Measurements from ENCODE around the gene ALDOB.
A peak's percentile ranks its signal among the peaks of the same experiment; 100 is the strongest.

The ALDOB gene

GRCh38 chr9:101460965-101461364, 25.4 kb upstream of the ALDOB start:
- Histone ChIP-seq H3K9ac (no peak overlapping the region), H3K27ac (no peak overlapping the region), H3K9me3 (ENCODE audit: control insufficient read depth, low read length) (no peaks in the 10 kb centered on the region), H2AFZ (no peak overlapping the region), H3K4me1 (no peaks in the 10 kb centered on the region), H3K36me3 (ENCODE audit: control insufficient read depth, insufficient read depth, low read length) (no peaks in the 10 kb centered on the region), H3K27me3 (ENCODE audit: control insufficient read depth, insufficient read depth, low read length) (no peaks in the 10 kb centered on the region), H3K4me3 (ENCODE audit: low read depth, low read length) (no peak overlapping the region), H3K79me2 (no peaks in the 10 kb centered on the region), H3K4me2 (ENCODE audit: low read length) (no peak overlapping the region)
- no peak for TF ChIP-seq CTCF (IDR thresholded peaks at IDR 0.05)

GRCh38 chr9:101458963-101459631, 23.5 kb upstream of the ALDOB start:
- TF ChIP-seq CTCF (IDR thresholded peaks at IDR 0.05): peak; percentile 68
- Histone ChIP-seq H3K4me1 (no peaks in the 10 kb centered on the region), H3K9ac (no peak overlapping the region), H3K4me3 (ENCODE audit: low read depth, low read length) (no peak overlapping the region), H3K27me3 (ENCODE audit: control insufficient read depth, insufficient read depth, low read length) (no peaks in the 10 kb centered on the region), H2AFZ (no peak overlapping the region), H3K27ac (no peak overlapping the region), H3K36me3 (ENCODE audit: control insufficient read depth, insufficient read depth, low read length) (no peaks in the 10 kb centered on the region), H3K79me2 (no peaks in the 10 kb centered on the region), H3K9me3 (ENCODE audit: control insufficient read depth, low read length) (no peaks in the 10 kb centered on the region), H3K4me2 (ENCODE audit: low read length) (no peak overlapping the region)

DNA sequence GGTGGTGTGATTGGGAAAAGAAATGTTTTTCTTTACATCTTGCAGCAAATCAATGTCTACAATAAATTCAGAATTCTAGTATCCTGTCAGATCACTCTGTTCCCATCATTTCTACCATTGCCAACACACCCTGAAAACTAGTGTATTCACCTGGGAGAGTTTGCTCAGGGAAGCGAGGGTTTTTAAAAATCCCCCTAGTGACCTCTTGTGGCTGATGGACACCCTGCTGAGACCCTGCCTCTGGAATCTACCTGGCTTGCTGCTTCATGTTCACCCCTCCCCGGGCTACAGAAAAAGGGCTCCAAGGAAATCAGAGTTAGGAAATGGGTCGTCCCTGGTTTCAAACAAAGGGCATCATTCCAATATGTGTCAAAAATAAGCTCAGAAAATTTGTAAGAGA, 21.4 kb upstream of the ALDOB start:
- Histone ChIP-seq H3K9me3 (ENCODE audit: control insufficient read depth, low read length) (no peaks in the 10 kb centered on the region), H3K4me1 (no peaks in the 10 kb centered on the region), H3K36me3 (ENCODE audit: control insufficient read depth, insufficient read depth, low read length) (no peaks in the 10 kb centered on the region), H3K27ac (no peak overlapping the region), H3K27me3 (ENCODE audit: control insufficient read depth, insufficient read depth, low read length) (no peaks in the 10 kb centered on the region), H3K79me2 (no peaks in the 10 kb centered on the region), H3K9ac (no peak overlapping the region), H2AFZ (no peak overlapping the region), H3K4me2 (ENCODE audit: low read length) (no peak overlapping the region), H3K4me3 (ENCODE audit: low read depth, low read length) (no peak overlapping the region)
- TF ChIP-seq CTCF (IDR thresholded peaks at IDR 0.05): no peak

DNA sequence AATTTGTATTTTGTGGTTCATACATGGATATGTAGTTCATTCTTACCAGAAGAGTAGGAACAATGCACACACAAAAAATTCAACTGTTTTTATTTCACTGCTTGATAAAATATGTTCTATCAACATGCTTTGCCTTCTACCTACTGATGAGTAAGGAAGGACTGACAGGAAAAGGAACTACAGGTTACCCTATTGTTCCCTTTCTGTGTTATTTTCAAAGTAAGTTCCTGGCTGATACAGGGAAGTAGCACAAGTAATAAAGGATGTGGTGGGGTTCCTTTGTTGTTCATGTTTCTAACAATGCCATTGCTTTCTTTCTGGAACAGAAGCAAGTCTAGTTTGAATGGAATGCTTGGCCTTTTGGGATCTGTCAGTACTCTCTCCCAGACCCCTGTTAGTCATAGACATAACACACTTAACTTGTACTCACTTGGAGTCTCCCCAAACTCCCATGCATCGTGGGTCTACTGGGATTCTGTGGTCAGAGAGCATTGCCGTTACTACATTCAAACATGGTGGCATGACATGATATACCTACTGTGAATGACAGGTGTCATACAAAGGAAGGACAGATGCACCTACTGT, 20.2 kb upstream of the ALDOB start:
- Histone ChIP-seq H3K9ac (no peak overlapping the region), H3K36me3 (ENCODE audit: control insufficient read depth, insufficient read depth, low read length) (no peaks in the 10 kb centered on the region), H3K9me3 (ENCODE audit: control insufficient read depth, low read length) (no peaks in the 10 kb centered on the region), H3K79me2 (no peaks in the 10 kb centered on the region), H3K4me2 (ENCODE audit: low read length) (no peak overlapping the region), H3K4me1 (no peaks in the 10 kb centered on the region), H2AFZ (no peak overlapping the region), H3K4me3 (ENCODE audit: low read depth, low read length) (no peak overlapping the region), H3K27me3 (ENCODE audit: control insufficient read depth, insufficient read depth, low read length) (no peaks in the 10 kb centered on the region), H3K27ac (no peak overlapping the region)
- no peak for TF ChIP-seq CTCF (IDR thresholded peaks at IDR 0.05)

All from parathyroid adenoma (tissue), 2 donors.